Activated T-cell treated with anti-CD3 and anti-CD28 coated beads, Interleukin-2, amount 50 U/mL, for 72 hours (primary cell): ENCODE data around the gene IKZF1. TPM values are rescaled to one million over a fixed set of nuclear protein-coding genes. Genes with fewer than 3 reads are reported as not detected.

Experiments used
- ATAC-seq, 2 donors: fragments of 150-1000 bp; cut with Tn5 transposase; replicated peaks in 1 of 2; 2 replicates each; pipeline ENCODE4 v1.10.0; 2021; ENCODE audit warnings: moderate library complexity in 2 of 2, mild to moderate bottlenecking in 1 of 2
- DNase-seq, 2 donors: peaks; one replicate each; pipeline ENCODE4 v3.0.0; 2021 to 2022; ENCODE audit warnings: mixed read lengths in 1 of 2
- H3K27ac Mint-ChIP-seq: one replicate; pipeline ENCODE4 v1.8.0; 2022; ENCODE audit warnings: mild to moderate bottlenecking, moderate library complexity, mixed read lengths
- H3K27me3 Mint-ChIP-seq: one replicate; pipeline ENCODE4 v1.8.0; 2022; ENCODE audit warnings: low read depth, mixed read lengths
- H3K36me3 Mint-ChIP-seq, 2 donors: one replicate each; pipeline ENCODE4 v1.8.0; 2022; ENCODE audit warnings: mixed read lengths in 2 of 2, mild to moderate bottlenecking in 1 of 2; ENCODE audit not compliant: insufficient read depth in 2 of 2
- H3K4me1 Mint-ChIP-seq: one replicate; pipeline ENCODE4 v1.8.0; 2022; ENCODE audit warnings: low read depth, mixed read lengths
- H3K4me3 Mint-ChIP-seq, 2 donors: one replicate each; pipeline ENCODE4 v1.8.0; 2022; ENCODE audit warnings: mild to moderate bottlenecking in 2 of 2, mixed read lengths in 2 of 2, moderate library complexity in 2 of 2
- H3K9me3 Mint-ChIP-seq, 2 donors: one replicate each; pipeline ENCODE4 v1.8.0; 2022; ENCODE audit warnings: mixed read lengths in 2 of 2
- total RNA-seq, 2 donors: library from RNA; stranded (reverse); gene quantifications; one replicate each; pipeline ENCODE4 v1.2.3, GENCODE V29; 2022

Gene IKZF1
- total RNA-seq, 2 donors from 2014 or later = 427 to 504 TPM

GRCh38 chr7:50370884-50371283 is 66.4 kb downstream of the IKZF1 start:
- no peaks in the 10 kb centered on the region for H3K9me3 Mint-ChIP-seq
- no peak for ATAC-seq
- peak overlapping the region; percentile 91 for H3K27ac Mint-ChIP-seq
- DNase-seq = no peak
- H3K4me1 Mint-ChIP-seq = peaks cover 99% of the 10 kb centered on the region
- no peaks in the 10 kb centered on the region for H3K27me3 Mint-ChIP-seq
- peaks cover 37 to 70% of the 10 kb centered on the region in 2 donors for H3K36me3 Mint-ChIP-seq
- H3K4me3 Mint-ChIP-seq = peak overlapping the region; percentile 69 to 89

DNA sequence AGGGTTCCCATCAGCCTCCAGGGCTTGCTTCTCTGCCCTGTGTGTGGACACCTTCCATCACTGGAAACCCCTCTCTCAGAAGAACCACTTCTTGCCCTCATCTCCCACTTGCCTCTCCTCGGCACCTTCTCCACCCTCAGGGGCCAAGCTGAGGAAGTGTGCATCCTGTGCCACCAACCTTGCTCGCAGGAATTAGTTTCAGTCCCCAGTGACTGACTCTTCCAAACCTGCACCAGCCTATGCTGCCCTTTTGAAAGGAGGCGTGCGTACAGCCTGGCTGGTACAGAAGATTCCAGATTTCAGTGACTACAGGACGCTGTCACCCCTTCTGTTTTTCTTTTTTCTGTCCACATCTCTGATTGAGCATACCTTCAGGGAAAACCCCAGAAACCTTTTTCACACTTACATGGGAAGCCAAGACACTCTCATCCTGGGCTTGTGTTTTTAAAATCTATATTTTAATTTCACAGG is 67.1 kb downstream of the IKZF1 start:
- Mint-ChIP-seq H3K4me1 (peaks cover 99% of the 10 kb centered on the region), H3K27me3 (no peaks in the 10 kb centered on the region), H3K36me3 (peaks cover 37 to 71% of the 10 kb centered on the region in 2 donors), H3K4me3 (peak overlapping the region; percentile 69 to 89), H3K27ac (peak overlapping the region; percentile 91), H3K9me3 (no peaks in the 10 kb centered on the region)
- peak; percentile 47 to 57 for ATAC-seq
- no peak for DNase-seq

GRCh38 chr7:50372923-50373322 is 68.4 kb downstream of the IKZF1 start:
- peak overlapping the region; percentile 69 to 89 for H3K4me3 Mint-ChIP-seq

GRCh38 chr7:50376056-50376820 is 71.7 kb downstream of the IKZF1 start:
- Mint-ChIP-seq H3K27me3 (no peaks in the 10 kb centered on the region), H3K27ac (peak overlapping the region; percentile 63), H3K4me3 (peak overlapping the region in 1 of 2 donors; percentile 8), H3K36me3 (peaks cover 33 to 84% of the 10 kb centered on the region in 2 donors), H3K4me1 (peaks cover 99% of the 10 kb centered on the region), H3K9me3 (no peaks in the 10 kb centered on the region)
- DNase-seq (no peak), ATAC-seq (no peak)

More at GRCh38 chr7:50372923-50373322, 68.4 kb downstream of the IKZF1 start:
- H3K27ac Mint-ChIP-seq = peak overlapping the region; percentile 91
- H3K9me3 Mint-ChIP-seq = no peaks in the 10 kb centered on the region
- no peaks in the 10 kb centered on the region for H3K27me3 Mint-ChIP-seq
- ATAC-seq (no peak), DNase-seq (no peak)
- peaks cover 100% of the 10 kb centered on the region for H3K4me1 Mint-ChIP-seq
- H3K36me3 Mint-ChIP-seq = peaks cover 35 to 75% of the 10 kb centered on the region in 2 donors

GRCh38 chr7:50377356-50377755 is 72.8 kb downstream of the IKZF1 start:
- ATAC-seq = no peak
- Mint-ChIP-seq H3K4me1 (peaks cover 97% of the 10 kb centered on the region), H3K27me3 (no peaks in the 10 kb centered on the region), H3K4me3 (no peak overlapping the region), H3K36me3 (peaks cover 28 to 80% of the 10 kb centered on the region in 2 donors), H3K9me3 (no peaks in the 10 kb centered on the region), H3K27ac (peak overlapping the region; percentile 63)
- no peak for DNase-seq

DNA sequence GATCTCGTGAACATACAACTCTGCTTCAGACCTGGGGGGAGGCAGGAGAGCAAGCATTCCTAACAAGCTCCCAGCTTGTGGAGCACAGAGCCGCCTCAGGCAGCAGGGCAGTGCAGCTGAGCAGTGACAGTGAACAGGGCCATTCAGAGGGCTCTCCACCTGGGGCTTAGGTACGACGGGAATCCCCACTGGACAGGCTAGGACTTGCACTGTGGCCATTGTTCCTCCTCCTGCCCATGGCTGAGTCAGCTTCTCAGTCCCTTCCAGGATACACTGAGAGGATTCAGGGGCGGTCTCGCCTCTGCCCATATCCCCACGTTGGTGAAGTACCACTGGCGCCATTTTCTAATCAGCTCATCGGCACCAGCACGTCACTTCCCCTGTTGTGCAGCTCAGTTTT is 74.6 kb downstream of the IKZF1 start:
- Mint-ChIP-seq H3K27ac (peak overlapping the region; percentile 63), H3K9me3 (no peaks in the 10 kb centered on the region), H3K4me1 (peaks cover 92% of the 10 kb centered on the region), H3K36me3 (peaks cover 30 to 80% of the 10 kb centered on the region in 2 donors), H3K27me3 (no peaks in the 10 kb centered on the region), H3K4me3 (no peak overlapping the region)
- no peak for DNase-seq
- peak; percentile 3 to 22 for ATAC-seq

- peaks cover 92% of the 10 kb centered on the region for H3K4me1 Mint-ChIP-seq
- DNase-seq (no peak), ATAC-seq (no peak)
- no peaks in the 10 kb centered on the region for H3K27me3 Mint-ChIP-seq
- peaks cover 27 to 82% of the 10 kb centered on the region in 2 donors for H3K36me3 Mint-ChIP-seq
- peak overlapping the region; percentile 63 for H3K27ac Mint-ChIP-seq
- H3K4me3 Mint-ChIP-seq = no peak overlapping the region
- H3K9me3 Mint-ChIP-seq = no peaks in the 10 kb centered on the region
These were observed 75.0 kb downstream of the IKZF1 start for GRCh38 chr7:50379539-50379938.

- no peak for DNase-seq
- Mint-ChIP-seq H3K4me3 (no peak overlapping the region), H3K27ac (peak overlapping the region; percentile 63), H3K27me3 (no peaks in the 10 kb centered on the region), H3K36me3 (peaks cover 24 to 72% of the 10 kb centered on the region in 2 donors), H3K9me3 (no peaks in the 10 kb centered on the region), H3K4me1 (peaks cover 82% of the 10 kb centered on the region)
- no peak for ATAC-seq
These were observed 77.9 kb downstream of the IKZF1 start for GRCh38 chr7:50382455-50382854.

- H3K27me3 Mint-ChIP-seq = no peaks in the 10 kb centered on the region
- ATAC-seq (no peak), DNase-seq (no peak)
- peaks cover 26 to 58% of the 10 kb centered on the region in 2 donors for H3K36me3 Mint-ChIP-seq
- peak overlapping the region; percentile 16 for H3K27ac Mint-ChIP-seq
- no peak overlapping the region for H3K4me3 Mint-ChIP-seq
- no peaks in the 10 kb centered on the region for H3K9me3 Mint-ChIP-seq
- H3K4me1 Mint-ChIP-seq = peaks cover 85% of the 10 kb centered on the region
These were observed 82.8 kb downstream of the IKZF1 start for GRCh38 chr7:50387351-50387750.

DNA sequence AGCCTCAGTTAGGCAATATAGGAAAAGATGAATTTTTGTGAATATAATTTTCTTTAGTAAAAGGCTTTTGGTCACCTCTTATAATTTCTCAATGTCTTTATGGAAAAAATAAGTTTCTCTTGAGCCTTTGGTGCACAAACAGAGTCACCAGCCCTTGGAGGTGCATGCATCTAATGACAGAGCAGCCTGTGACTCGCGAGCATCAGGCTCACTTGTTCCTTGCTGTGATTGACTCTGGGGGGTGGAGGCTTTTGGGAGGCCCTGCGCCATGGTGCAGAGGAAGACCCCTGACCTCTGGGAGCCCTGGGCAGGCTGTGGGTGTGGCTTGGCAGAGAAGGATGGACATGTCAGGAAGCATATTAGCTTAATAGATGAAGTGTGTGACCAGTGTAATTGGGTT is 85.4 kb downstream of the IKZF1 start:
- ATAC-seq (no peak), DNase-seq (no peak)
- peaks cover 90% of the 10 kb centered on the region for H3K4me1 Mint-ChIP-seq
- peaks cover 31 to 51% of the 10 kb centered on the region in 2 donors for H3K36me3 Mint-ChIP-seq
- no peaks in the 10 kb centered on the region for H3K9me3 Mint-ChIP-seq
- H3K27me3 Mint-ChIP-seq = no peaks in the 10 kb centered on the region
- H3K27ac Mint-ChIP-seq = peak overlapping the region; percentile 96
- H3K4me3 Mint-ChIP-seq = no peak overlapping the region

GRCh38 chr7:50391386-50391785 is 86.9 kb downstream of the IKZF1 start:
- peak overlapping the region in 1 of 2 donors; percentile 46 for H3K4me3 Mint-ChIP-seq
- no peak for ATAC-seq
- H3K9me3 Mint-ChIP-seq = no peaks in the 10 kb centered on the region
- peaks cover 30 to 56% of the 10 kb centered on the region in 2 donors for H3K36me3 Mint-ChIP-seq
- peak overlapping the region; percentile 96 for H3K27ac Mint-ChIP-seq
- H3K27me3 Mint-ChIP-seq = no peaks in the 10 kb centered on the region
- peaks cover 94% of the 10 kb centered on the region for H3K4me1 Mint-ChIP-seq
- DNase-seq = no peak

DNA sequence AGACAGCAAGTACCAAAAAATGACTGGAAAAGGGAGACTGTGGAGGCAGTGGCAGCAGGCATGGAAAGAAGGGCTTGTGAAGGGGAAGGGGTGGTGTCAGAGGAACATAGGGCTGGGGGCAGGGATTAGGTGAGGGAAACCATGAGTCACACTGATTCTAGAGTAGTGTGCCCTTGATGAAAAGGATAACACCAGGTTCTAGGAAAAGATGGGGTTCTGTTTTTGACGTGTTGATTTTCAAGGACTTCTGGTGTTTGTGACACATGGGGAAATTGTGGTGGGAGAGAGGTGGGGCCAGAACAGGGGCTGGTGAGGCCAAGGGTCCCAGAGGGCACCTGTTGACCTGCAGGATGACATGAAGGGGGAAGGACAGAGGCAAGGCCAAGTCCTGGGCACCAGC is 88.6 kb downstream of the IKZF1 start:
- Mint-ChIP-seq H3K27me3 (no peaks in the 10 kb centered on the region), H3K4me3 (peak overlapping the region; percentile 76 to 84), H3K27ac (peak overlapping the region; percentile 96), H3K4me1 (peaks cover 96% of the 10 kb centered on the region), H3K36me3 (peaks cover 27 to 47% of the 10 kb centered on the region in 2 donors), H3K9me3 (no peaks in the 10 kb centered on the region)
- DNase-seq (peak; percentile 53 to 74), ATAC-seq (peak; percentile 67 to 73)

GRCh38 chr7:50393547-50394252 is 89.2 kb downstream of the IKZF1 start:
- H3K36me3 Mint-ChIP-seq = peaks cover 32 to 47% of the 10 kb centered on the region in 2 donors
- no peaks in the 10 kb centered on the region for H3K9me3 Mint-ChIP-seq
- peak overlapping the region; percentile 76 to 84 for H3K4me3 Mint-ChIP-seq
- H3K27me3 Mint-ChIP-seq = no peaks in the 10 kb centered on the region
- ATAC-seq (peak; percentile 6 to 27), DNase-seq (peak; percentile 57 to 63)
- H3K4me1 Mint-ChIP-seq = peaks cover 96% of the 10 kb centered on the region
- peak overlapping the region; percentile 96 for H3K27ac Mint-ChIP-seq
